B cell (primary cell): ENCODE measurements around the gene COQ2. TPM values are rescaled to one million over a fixed set of nuclear protein-coding genes. Genes with fewer than 3 reads are reported as not detected.

Source experiments
- ATAC-seq: fragments of 200-7000 bp; cut with Tn5 transposase; one replicate; pipeline ENCODE4 v1.10.0; 2021; ENCODE audit warnings: low read depth, mild to moderate bottlenecking, moderate number of reproducible peaks, moderate library complexity
- CTCF ChIA-PET: fragments of 350-600 bp; sonication (Branson Sonifier 250); formaldehyde crosslinking; loops from one replicate; lab custom pipeline; 2021; ENCODE audit warnings: antibody characterized with exemption, inconsistent platforms; lab: Charles Lee
- POLR2A ChIA-PET: fragments of 350-600 bp; sonication (Branson Sonifier 250); formaldehyde crosslinking; loops from one replicate; lab custom pipeline; 2021; ENCODE audit warnings: antibody characterized with exemption; lab: Charles Lee
- DNase-seq: peaks from one replicate; pipeline ENCODE4 v3.0.0; 2013
- H2AFZ ChIP-seq: 2 replicates; pipeline ENCODE4 v1.6.1; 2012; ENCODE audit warnings: mild to moderate bottlenecking, low read depth, low read length; ENCODE audit not compliant: insufficient read depth, poor library complexity, severe bottlenecking
- H3K27ac ChIP-seq, 2 donors: 1 replicate in 1 of 2; 2 replicates in 1 of 2; pipeline ENCODE4 v1.5.1; 2012 to 2013; ENCODE audit warnings: low read length in 2 of 2, mild to moderate bottlenecking in 2 of 2, moderate library complexity in 1 of 2
- H3K27me3 ChIP-seq, 4 experiments: fragments of 200-600 bp in 1 of 4; sonication (generic) in 1 of 4; replicated peaks in 1 of 4; 1 replicate in 2 of 4; 2 replicates in 2 of 4; pipeline versions ENCODE4 v1.6.1 to v1.7.0; 2013 to 2016; ENCODE audit warnings: low read length in 3 of 4, mild to moderate bottlenecking in 2 of 4, mixed read lengths in 1 of 4, moderate library complexity in 1 of 4; ENCODE audit not compliant: insufficient read depth in 4 of 4, control insufficient read depth in 3 of 4; ENCODE audit errors: control extremely low read depth in 1 of 4
- H3K36me3 ChIP-seq, 2 experiments: replicated peaks in 1 of 2; 1 replicate in 1 of 2; 2 replicates in 1 of 2; pipeline versions ENCODE4 v1.6.1 to v1.7.1; 2013; ENCODE audit warnings: low read length in 1 of 2; ENCODE audit not compliant: insufficient read depth in 2 of 2, control insufficient read depth in 1 of 2; ENCODE audit errors: control extremely low read depth in 1 of 2, extremely low read depth in 1 of 2
- H3K4me1 ChIP-seq, 2 donors: fragments of 200-600 bp in 1 of 2; sonication (generic) in 1 of 2; 1 replicate in 1 of 2; 2 replicates in 1 of 2; pipeline versions ENCODE4 v1.5.1 to v1.6.1; 2013 to 2017; ENCODE audit warnings: low read length in 2 of 2; ENCODE audit not compliant: control insufficient read depth in 2 of 2, insufficient read depth in 2 of 2
- H3K4me2 ChIP-seq: replicated peaks from 2 replicates; pipeline ENCODE3; 2012; ENCODE audit warnings: mild to moderate bottlenecking, low read depth, low read length; ENCODE audit not compliant: poor library complexity, severe bottlenecking
- H3K4me3 ChIP-seq, 5 experiments: fragments of 200-600 bp in 1 of 5; sonication (generic) in 1 of 5; 1 replicate in 3 of 5; 2 replicates in 2 of 5; pipeline versions ENCODE4 v1.5.1 to v1.7.0; 2011 to 2016; ENCODE audit warnings: low read length in 4 of 5, mild to moderate bottlenecking in 4 of 5, low read depth in 2 of 5, control low read depth in 1 of 5, moderate library complexity in 1 of 5; ENCODE audit not compliant: insufficient read depth in 1 of 5; ENCODE audit errors: control extremely low read depth in 1 of 5, extremely low read depth in 1 of 5
- H3K79me2 ChIP-seq: fragments of 200-600 bp; sonication (generic); one replicate; pipeline ENCODE4 v1.6.0; 2016; ENCODE audit warnings: low read length; ENCODE audit not compliant: control insufficient read depth, insufficient read depth
- H3K9ac ChIP-seq: fragments of 200-600 bp; sonication (generic); 2 replicates; pipeline ENCODE4 v1.6.1; 2017; ENCODE audit warnings: mild to moderate bottlenecking, low read length, moderate library complexity
- H3K9me3 ChIP-seq, 3 donors: one replicate each; pipeline versions ENCODE4 v1.6.1 to v1.7.1; 2013; ENCODE audit warnings: low read length in 2 of 3; ENCODE audit not compliant: control insufficient read depth in 2 of 3, insufficient read depth in 1 of 3; ENCODE audit errors: control extremely low read depth in 1 of 3
- H4K20me1 ChIP-seq: 2 replicates; pipeline ENCODE4 v1.6.0; 2012; ENCODE audit warnings: mild to moderate bottlenecking, low read length; ENCODE audit not compliant: insufficient read depth, control insufficient read depth, poor library complexity, severe bottlenecking
- H3K27ac Mint-ChIP-seq: one replicate; pipeline ENCODE4 v1.8.0; 2021; ENCODE audit warnings: mixed read lengths
- H3K27me3 Mint-ChIP-seq: one replicate; pipeline ENCODE4 v1.8.0; 2021; ENCODE audit warnings: mixed read lengths
- H3K4me1 Mint-ChIP-seq: one replicate; pipeline ENCODE4 v1.8.0; 2021; ENCODE audit warnings: mixed read lengths
- H3K4me3 Mint-ChIP-seq: one replicate; pipeline ENCODE4 v1.8.0; 2021; ENCODE audit warnings: mixed read lengths
- H3K9me3 Mint-ChIP-seq: one replicate; pipeline ENCODE4 v1.8.0; 2022; ENCODE audit warnings: mixed read lengths; ENCODE audit not compliant: insufficient read depth
- CTCF ChIP-seq: fragments of 200-600 bp; IDR thresholded peaks from one replicate; pipeline ENCODE4 v1.8.0; 2022; ENCODE audit warnings: antibody characterized with exemption, mild to moderate bottlenecking
- EZH2 ChIP-seq: IDR thresholded peaks from 2 replicates; pipeline ENCODE4 v1.6.1; 2012; ENCODE audit warnings: borderline replicate concordance, low read depth, mild to moderate bottlenecking, moderate library complexity, low read length; ENCODE audit not compliant: insufficient read depth, poor library complexity, severe bottlenecking
- WGBS: methylation state at CpG from one replicate; pipeline ENCODE4 v1.1.5; 2013; ENCODE audit warnings: missing lambda C conversion rate; ENCODE audit not compliant: insufficient coverage; 5-methylcytosine and 5-hydroxymethylcytosine counted together
- intact Hi-C: fragments of 100-400 bp; cut with micrococcal nuclease; formaldehyde crosslinking; loops from one replicate; pipeline ENCODE4 v1.10.0; 2022
- polyA plus RNA-seq: library from polyadenylated mRNA; depleted of rRNA; stranded (reverse); fragments of >200 nt; gene quantifications from 2 replicates; pipeline ENCODE4 v1.2.3, GENCODE V29; 2012
- total RNA-seq, 2 donors: library from RNA; stranded (reverse); fragments of 120-200 nt in 1 of 2; gene quantifications; 1 replicate in 1 of 2; 2 replicates in 1 of 2; pipeline versions ENCODE4 v1.2.3 to v1.2.4, GENCODE V29; 2013 to 2022

The COQ2 gene
- total and polyA plus RNA-seq, 2 donors (not counting 1 experiment from before 2014, with no cell fraction given), result 8.1 to 27.9 TPM

DNA sequence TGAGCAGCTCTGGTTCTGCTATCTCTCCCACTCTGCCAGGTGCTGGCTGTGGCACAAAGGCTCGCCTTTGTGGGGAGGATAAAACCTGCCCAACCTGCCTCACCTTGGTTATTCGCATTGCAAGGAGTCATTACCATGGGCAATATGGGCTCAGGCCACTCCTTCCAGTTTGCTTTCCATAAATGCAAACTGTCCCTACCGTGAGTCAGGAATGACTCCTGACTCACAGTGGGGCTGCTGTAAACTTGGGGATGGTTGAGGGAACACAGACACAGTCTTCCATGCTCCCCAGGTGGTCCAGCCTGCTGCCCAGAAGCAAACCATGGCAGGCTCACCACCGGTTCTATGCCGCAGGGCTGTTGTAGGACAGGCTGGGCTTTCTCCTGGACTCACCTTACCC is 36.1 kb downstream of the COQ2 start:
- H3K4me1 ChIP-seq, result peaks cover 23 to 31% of the 10 kb centered on the region in 2 donors
- H4K20me1 ChIP-seq, result no peaks in the 10 kb centered on the region
- H3K79me2 ChIP-seq, result no peaks in the 10 kb centered on the region
- no peak overlapping the region for H3K27ac ChIP-seq
- no peak for DNase-seq
- Mint-ChIP-seq H3K9me3 (no peaks in the 10 kb centered on the region), H3K27me3 (no peaks in the 10 kb centered on the region), H3K4me3 (no peak overlapping the region), H3K27ac (no peak overlapping the region), H3K4me1 (peaks cover 53% of the 10 kb centered on the region)
- no peaks in the 10 kb centered on the region for H3K27me3 ChIP-seq
- no peak overlapping the region for H3K4me2 ChIP-seq
- no peak overlapping the region for H3K4me3 ChIP-seq
- CTCF ChIA-PET, result interaction anchor here (8.6 kb wide), 1 partner anchor 136 kb away, joined by 69 read pairs; the partner anchor contains the start of gene PLAC8
- intact Hi-C loops, result no loop called here
- no peaks in the 10 kb centered on the region for H3K36me3 ChIP-seq
- TF ChIP-seq CTCF (no peak), EZH2 (no peak)
- no peak overlapping the region for H3K9ac ChIP-seq
- no peak overlapping the region for H2AFZ ChIP-seq
- H3K9me3 ChIP-seq, result no peaks in the 10 kb centered on the region
- ATAC-seq, result no peak
- WGBS, result 100% methylated on average over 5 of the region's 5 CpGs
- POLR2A ChIA-PET, result no interaction called here

DNA sequence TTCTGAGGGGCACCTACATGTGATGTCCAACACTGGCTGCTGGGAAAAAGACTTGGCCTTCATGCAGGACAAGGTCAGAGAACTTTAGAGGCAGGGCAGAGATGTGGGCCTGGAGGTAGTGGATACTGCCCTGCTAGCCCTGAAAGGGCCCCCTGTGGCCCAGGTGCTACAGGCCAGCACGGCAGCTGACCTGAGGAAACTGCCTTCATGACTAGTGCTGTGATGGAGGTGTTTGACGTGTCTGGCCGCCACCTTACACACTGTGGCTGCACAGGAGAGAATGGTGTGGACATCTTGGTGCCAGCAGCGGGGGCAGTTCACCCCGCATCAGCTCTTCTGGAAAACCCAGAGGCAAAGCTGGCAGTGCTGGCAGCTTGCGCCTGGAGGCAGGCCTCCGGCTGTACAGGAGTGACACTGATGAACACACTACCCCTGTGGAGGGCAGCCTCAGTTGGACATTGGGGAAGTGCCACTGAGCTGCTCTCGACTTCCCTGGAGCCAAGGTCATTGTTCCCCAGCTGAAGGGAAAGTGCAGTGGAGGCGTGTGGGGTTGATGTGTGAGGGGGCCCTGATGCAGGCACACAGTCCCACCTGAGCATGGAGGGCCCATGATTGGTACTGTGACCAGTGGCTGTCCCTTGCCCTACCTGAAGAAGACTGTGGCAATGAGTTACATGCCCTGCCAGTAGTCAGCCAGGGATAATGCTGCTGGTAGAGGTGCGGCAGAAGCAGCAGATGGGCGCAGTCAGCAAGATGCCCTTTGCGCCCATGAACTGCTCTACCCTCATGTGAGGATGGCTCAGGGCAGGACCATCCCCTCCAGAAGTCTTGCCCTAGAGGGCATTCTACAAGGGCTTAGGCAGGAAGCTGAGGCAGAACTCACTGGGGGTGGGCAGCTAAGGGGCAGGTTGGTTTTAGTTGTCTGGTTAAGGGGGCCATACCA is 36.9 kb downstream of the COQ2 start:
- ATAC-seq, result no peak
- DNase-seq, result no peak
- intact Hi-C loops, result no loop called here
- H3K9ac ChIP-seq, result no peak overlapping the region
- no peak overlapping the region for H3K4me2 ChIP-seq
- H3K27me3 Mint-ChIP-seq, result no peaks in the 10 kb centered on the region
- peaks cover 53% of the 10 kb centered on the region for H3K4me1 Mint-ChIP-seq
- H3K4me3 ChIP-seq, result no peak overlapping the region
- no peak overlapping the region for H3K27ac Mint-ChIP-seq
- H3K36me3 ChIP-seq, result no peaks in the 10 kb centered on the region
- POLR2A ChIA-PET, result interaction anchor here (0.6 kb wide), 2 partner anchors 30 to 32 kb away, joined by 3 to 4 read pairs; no protein-coding TSS in a partner anchor
- no peaks in the 10 kb centered on the region for H3K9me3 ChIP-seq
- CTCF ChIA-PET, result interaction anchor here (0.7 to 8.6 kb wide), 3 partner anchors 18 to 186 kb away, joined by 3 to 69 read pairs (median 3); partner anchors contain the start of gene PLAC8
- no peaks in the 10 kb centered on the region for H3K27me3 ChIP-seq
- TF ChIP-seq CTCF, result no peak
- no peak for TF ChIP-seq EZH2
- H2AFZ ChIP-seq, result no peak overlapping the region
- no peak overlapping the region for H3K27ac ChIP-seq
- peaks cover 18 to 23% of the 10 kb centered on the region in 2 donors for H3K4me1 ChIP-seq
- no peaks in the 10 kb centered on the region for H3K79me2 ChIP-seq
- no peaks in the 10 kb centered on the region for H3K9me3 Mint-ChIP-seq
- no peak overlapping the region for H3K4me3 Mint-ChIP-seq
- 92% methylated on average over 12 of the region's 12 CpGs for WGBS
- H4K20me1 ChIP-seq, result no peaks in the 10 kb centered on the region
